ENCODE results near the gene ZNF778. TPM values are rescaled to one million over a fixed set of nuclear protein-coding genes. Genes with fewer than 3 reads are reported as not detected.
"Not testable (repeated sequence)": the region's sequence is repeated elsewhere in the genome, so short reads cannot be mapped to it uniquely, and the experiment has no call there.

ZNF778 gene
- total RNA-seq, 1 donor from 2014 or later, result 10.5 TPM

DNA sequence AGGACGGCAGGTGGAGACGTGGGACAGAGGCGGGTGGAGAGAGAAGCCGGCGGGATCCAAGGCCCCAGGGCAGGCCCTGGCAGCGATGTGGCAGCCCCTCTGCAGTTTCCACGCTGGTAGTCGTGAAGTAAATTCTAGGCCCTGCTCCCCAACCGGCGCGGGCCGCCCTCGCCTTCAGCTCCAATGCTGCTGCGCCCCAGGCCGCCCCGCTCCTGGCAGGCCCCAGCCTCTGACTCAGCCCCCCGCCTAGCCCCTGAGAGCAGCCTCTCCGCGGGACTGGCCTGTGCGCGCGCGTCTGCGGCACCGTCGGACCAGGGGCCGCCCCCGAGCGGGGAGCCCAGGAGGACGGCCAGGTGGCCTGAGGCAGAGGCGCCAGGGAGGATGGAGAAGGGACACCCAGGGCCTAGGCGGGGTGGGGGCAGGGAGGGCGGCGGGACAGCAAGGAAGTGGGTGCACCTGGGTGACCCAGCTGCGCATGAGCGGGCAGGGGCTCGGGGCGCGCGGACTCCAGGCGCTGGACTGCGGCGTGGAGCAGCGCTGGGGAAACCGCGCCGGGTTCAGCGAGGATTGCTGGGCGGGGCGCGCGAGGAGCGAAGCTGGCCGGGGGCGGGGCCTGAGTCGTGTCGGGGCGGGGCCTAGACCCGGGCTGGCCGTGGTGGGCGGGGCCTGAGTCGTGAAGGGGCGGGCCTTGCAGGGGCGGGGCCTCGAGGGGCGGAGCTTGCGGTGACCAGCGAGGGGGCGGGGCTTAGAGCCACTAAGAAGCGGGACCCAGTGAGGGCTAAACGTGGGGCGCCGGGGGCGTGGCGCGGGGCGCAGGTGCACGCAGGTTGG, 29.6 kb downstream of the ZNF778 start:
- intact Hi-C loops (cut with micrococcal nuclease), result loop anchor here (1.0 to 10.0 kb wide), 9 partner anchors 10 to 1292 kb away; partner anchors contain the start of genes ACSF3, BANP, CDH15 and RPL13

DNA sequence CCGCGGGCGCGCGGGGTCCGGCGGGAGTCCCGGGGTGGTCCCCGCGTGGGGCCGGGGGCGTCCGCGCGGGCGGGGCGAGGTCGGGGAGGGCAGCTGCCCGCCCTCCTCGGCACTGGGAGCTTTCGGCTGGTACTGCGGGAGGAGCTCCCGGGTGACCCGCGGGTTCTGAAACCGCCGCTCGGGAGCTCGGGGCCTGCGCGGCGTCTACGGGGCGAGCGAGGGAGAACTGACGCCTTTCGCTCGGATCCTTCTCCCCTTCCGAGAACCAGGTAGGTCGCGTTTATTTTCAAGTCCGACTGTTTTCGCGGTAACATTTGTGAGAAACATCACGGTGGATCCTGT, 30.2 kb downstream of the ZNF778 start:
- intact Hi-C loops (cut with micrococcal nuclease), result loop anchor here (1.0 to 10.0 kb wide), 9 partner anchors 10 to 1293 kb away; partner anchors contain the start of genes ACSF3, BANP, CDH15 and RPL13

DNA sequence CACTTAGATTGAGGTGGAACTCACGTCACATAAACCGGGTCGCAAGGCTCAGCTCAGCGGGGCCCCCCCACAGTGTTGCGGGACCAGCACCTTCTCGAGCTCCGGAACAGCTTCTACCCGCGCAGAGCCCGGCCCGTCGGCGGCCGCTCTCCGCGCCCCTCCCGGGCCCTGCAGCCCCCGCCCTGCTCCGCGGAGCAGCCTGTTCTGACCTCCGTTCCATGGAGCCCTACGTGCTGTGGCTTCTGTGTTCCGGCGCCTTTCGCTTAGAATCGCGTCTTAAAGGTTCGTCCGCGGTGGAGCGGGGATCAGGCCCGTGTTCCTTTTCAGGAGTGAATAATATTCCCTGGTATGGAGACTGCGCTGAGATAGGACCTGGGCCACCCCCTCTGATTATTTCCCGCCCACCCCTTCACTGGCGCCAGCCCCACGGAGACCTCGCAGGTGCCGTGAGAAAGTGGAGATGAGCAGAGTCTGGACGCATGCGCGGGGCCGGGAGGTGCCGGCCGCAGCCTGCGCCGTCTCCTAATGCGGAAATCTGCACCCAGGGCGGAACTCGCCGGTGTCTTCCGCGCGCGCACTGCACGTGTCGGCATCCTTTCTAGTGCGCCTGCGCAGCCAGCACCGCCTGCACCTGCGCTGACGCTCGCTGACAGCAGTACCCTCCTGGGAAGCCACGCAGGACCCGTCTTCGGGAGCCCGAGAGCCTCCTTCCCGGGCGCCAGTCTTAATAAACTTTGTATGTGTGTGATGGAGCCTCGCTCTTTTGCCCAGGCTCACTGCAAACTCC, 30.9 kb downstream of the ZNF778 start:
- intact Hi-C loops (cut with micrococcal nuclease), result loop anchor here (5.0 to 10.0 kb wide), 3 partner anchors 154 to 1294 kb away; partner anchors contain the start of genes ACSF3, BANP and SPATA2L

DNA sequence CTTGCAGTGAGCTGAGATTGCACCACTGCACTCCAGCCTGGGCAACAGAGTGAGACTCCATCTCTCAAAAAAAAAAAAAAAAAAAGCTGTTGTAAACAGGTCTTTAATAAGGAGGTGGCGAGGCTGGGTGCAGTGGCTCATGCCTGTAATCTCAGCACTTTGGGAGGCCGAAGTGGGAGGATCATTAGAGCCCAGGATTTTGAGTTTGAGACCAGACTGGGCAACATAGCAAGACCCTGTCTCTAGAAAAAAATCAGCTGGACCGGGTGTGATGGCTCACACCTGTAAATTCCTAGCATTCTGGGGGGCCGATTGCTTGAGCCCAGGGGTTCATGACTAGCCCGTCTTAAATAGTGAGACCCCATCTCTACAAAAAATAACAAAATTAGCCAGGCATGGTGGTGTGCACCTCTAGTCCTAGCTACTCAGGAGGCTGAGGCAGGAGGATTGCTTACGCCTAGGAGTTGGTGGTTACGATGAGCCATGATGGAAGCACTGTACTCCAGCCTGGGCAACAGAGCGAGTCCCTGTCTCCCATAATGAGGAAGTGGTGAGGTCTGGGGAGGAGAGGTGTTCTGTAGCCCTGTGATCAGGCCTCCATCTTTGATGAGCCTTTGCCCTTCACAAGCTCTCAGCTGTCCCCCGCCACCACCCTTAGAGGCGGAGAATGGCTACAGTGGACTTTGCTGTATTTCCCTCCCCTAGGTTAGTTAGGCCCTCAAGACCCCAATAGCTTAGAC, 36.2 kb downstream of the ZNF778 start:
- intact Hi-C loops (cut with micrococcal nuclease), result no loop called here

DNA sequence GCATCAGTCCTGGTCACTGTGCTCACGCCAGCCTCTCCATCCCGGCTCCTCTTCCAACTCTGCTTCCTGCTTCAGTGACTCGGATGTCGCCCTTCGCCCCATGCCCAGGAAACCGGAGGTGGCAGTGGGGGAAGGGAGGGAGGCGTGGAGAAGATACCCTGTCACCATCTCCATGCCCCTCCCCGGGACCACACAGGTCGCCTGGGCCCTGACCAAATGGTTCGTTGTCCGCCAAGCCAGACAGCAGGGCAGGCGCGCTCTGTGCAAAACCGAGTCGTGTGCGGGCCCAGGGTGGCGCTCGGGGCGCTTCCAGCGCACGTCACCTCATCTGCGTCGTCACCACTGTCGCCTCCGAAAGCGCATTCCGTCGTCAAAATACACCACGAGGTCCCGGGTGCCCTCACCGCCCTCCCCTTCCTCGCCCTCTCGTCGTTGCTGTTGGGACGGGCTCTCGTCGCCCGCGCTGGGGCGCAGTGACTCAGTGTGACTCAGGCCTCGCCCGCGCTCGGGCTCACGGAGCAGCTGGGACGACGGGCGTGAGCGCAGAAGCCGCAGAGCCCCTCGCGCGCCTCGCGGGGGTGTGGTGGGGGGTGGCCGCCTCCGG, 39.2 kb downstream of the ZNF778 start:
- intact Hi-C loops (cut with micrococcal nuclease), result loop anchor here (1.0 kb wide), 1 partner anchor 9 kb away; no protein-coding TSS in a partner anchor

DNA sequence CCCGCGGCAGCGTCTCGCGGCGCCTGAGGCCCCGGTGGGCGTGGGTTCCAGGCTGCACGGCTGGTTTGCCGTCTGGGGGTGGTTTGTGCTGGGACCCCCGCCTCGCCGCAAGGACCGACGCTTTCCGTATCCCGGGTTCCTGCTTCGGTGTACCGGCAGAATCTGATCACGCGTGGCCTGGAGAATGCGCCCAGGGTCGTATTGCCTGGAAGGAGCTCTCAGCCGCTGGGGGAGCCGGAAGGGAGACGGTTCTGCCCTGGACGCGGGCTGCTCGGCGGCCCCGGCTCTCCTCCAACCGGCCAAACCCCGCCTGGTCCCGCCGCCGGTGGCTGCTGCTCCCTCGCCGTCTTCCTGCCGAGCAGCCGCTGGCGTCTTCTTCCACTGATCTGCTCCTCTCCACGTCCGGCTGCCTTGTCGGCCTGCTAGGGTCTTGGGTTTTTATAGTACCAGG, 39.8 kb downstream of the ZNF778 start:
- intact Hi-C loops (cut with micrococcal nuclease), result loop anchor here (1.0 kb wide), 1 partner anchor 10 kb away; no protein-coding TSS in a partner anchor

DNA sequence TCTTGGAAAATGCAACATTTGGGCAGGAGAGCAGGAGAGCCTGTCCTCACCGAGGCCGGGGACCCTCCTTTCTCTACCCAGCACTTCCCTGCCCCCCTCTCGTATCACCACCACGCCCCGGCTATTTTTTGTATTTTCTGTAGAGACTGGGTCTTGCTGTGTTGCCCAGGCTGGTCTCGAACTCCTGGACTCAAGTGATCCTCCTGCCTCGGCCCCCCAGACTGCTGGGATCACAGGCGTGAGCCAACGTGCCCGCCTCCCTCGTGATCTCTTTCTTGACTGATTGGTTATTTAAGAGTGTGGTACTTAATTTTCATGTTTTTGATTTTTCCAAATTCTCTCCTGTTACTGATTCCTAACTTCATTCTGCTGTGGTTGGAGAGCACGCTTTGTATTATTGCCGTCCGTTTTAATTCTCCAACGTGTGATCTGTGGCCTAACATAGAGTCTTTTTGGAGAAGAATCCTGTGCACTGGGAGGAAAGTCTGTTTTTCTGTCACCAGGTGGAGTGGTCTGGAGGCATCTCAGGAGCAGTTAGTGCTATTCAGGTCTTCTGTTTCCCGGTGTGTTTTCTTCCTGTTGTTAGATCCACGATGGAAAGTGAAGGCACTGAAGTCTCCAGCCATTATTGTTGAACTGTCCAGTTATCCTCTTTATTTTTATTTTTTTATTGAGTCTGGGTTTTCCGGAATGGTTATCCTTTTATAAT, 40.4 kb downstream of the ZNF778 start:
- intact Hi-C loops (cut with micrococcal nuclease), result loop anchor here (1.0 kb wide), 1 partner anchor 11 kb away; no protein-coding TSS in a partner anchor

DNA sequence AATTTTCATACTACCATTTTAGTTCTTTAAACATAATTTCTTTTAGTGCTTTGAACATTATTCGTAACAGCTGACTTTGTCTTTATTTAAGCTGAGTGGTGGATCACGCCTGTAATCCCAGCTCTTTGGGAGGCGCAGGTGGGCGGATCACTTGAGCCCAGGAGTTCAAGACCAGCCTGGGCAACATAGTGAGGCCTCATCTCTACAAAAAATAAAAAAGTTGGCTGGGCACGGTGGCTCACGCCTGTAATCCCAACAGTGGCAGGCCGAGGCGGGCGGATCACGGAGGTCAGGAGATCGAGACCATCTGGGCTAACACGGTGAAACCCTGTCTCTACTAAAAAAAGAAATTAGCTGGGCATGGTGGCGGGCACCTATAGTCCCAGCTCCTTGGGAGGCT, 42.4 kb downstream of the ZNF778 start:
- intact Hi-C loops (cut with micrococcal nuclease), result not testable (repeated sequence)

DNA sequence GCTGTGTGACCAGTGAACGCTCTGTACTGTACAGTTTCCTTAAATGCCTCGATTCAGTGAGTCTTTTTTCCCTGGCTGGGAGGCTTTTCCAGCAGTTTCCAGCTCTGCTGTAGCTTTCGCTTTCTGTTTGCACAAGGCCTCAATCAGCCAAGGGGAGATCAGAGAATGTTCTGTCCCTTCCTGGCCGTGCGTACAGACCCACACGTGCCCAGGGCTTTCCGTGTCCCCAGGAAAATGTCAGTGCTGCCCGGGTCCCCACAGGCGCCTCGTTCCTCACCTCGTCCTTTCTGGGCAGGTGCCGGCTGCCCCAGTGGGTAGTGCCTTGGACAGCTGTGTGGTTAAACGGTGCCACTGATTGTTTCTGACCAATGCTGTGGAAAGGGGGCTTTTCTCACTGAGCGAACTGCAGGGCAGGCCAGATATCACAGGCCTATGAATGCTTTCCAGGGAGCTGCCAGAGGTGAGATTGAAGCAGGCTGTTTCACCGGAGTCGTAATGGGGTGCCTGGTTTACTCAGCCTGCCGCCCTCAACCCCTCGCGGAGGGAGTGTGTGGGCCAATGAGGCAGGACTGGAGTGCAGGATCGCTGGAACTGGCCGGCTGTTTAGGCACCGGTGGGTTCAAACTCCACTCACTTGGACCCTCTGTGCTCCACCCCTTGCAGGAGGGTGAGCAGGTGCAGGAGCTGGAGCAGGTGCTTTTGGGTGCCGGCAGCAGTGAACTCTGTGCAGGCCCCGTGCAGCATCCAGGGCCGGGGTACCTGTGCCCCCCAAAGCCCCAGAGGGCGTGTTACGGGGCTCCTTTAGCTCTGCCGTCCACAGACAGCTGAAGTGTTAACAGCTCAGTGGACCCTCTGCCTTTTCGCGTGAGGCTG, 44.4 kb downstream of the ZNF778 start:
- intact Hi-C loops (cut with micrococcal nuclease), result no loop called here

DNA sequence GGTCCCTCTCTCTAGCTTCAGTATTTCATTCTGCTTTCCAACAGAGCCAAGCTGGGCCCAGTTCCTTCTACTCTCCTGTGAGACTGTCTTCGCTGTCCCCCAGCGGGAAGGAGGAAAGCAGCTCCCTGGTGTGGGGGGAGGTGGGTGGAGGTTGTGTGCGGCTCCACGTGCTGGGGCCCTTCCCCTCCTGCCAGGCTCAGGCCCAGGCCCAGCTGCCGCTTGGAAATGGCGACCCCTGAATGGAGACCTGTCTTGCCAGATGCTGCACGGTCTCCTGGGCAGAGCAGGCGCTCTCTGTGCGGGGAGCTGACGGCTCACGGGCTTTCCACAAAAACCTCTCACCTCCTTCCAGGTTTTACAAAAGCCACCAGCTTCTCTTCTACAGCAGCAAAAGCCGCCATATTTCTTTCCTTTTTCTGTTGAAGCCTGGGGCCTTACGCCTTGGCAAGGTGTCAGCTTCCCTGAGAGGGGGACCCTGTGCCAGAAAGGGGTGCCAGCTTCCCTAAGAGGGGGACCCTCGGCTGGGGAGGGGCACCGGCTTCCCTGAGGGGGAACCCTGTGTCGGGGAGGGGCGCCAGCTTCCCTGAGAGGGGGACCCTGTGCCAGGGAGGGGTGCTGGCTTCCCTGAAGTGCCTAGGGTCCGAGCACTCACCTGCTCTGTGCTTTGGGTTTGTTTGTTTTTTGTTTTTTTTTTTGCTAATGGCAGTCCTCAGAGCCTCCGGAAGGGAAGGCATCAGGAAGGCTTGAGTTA, 47.5 kb downstream of the ZNF778 start:
- intact Hi-C loops (cut with micrococcal nuclease), result no loop called here

DNA sequence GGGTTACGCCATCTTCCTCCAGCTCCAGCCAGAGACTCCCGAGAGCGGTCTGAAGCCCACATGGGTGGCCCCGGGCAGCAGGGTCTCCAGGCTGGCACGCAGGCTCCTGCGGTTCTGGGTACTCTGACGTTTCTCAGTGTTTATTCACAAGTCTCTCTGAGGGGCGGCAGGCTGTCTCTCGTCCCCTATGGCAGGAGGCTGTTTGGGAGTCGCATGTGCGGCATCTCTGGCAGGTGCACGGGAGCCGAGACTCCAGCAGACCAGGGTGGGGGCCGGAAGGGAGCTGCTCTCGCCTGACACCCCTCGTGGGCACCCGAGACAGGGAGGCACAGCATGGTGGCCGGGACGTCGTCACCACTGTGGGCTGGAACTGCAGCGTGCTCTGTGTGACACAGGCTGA, 48.1 kb downstream of the ZNF778 start:
- intact Hi-C loops (cut with micrococcal nuclease), result no loop called here

DNA sequence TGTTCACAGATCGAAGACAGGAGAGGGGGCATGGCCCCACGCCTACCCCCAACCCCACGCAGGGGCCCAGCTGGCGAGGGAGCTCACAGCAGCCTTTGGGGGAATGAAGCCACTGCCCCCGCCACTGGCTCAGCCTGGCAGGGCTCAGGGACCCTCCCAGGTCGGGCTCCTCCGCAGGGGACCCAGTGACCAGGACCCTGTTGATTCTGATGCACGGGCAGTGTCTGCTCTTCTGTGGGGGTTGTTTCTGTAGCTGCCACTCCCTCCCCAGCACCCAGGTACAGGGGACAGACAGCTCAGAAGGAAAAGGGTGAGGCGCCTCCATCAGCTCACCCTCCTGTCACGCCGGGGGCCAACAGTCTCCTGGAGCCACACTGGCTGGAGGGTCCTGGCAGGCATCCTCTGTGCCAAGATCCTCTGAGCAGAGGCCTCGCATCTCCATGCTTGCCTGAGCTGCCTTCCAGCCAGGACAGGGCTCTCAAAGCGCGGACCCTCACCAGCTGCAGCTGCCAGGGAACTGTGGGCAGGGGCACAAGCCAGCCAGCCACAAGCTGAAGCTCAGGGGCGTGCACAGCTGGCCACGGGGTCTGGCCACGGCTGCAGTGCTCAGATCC, 49.1 kb downstream of the ZNF778 start:
- intact Hi-C loops (cut with micrococcal nuclease), result no loop called here

DNA sequence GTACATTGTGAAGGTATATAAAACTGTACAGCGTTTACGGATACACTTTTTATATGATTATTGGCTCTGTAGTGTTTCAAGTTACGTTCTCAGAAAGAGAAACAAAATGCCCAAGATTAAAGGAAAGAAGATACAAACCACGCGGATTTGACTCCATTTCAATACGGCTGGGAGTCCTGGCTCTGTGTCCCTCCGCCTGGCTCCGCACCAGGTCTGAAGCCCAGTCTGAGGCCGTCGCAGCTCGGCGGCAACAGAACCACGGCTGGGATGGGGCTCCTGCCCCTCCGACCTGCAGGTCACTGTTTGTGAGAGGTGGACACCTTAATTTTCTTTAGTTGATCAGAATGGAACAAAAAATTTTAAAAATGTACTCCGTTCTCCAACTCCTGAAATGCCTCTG, 50.2 kb downstream of the ZNF778 start:
- intact Hi-C loops (cut with micrococcal nuclease), result not testable (repeated sequence)

DNA sequence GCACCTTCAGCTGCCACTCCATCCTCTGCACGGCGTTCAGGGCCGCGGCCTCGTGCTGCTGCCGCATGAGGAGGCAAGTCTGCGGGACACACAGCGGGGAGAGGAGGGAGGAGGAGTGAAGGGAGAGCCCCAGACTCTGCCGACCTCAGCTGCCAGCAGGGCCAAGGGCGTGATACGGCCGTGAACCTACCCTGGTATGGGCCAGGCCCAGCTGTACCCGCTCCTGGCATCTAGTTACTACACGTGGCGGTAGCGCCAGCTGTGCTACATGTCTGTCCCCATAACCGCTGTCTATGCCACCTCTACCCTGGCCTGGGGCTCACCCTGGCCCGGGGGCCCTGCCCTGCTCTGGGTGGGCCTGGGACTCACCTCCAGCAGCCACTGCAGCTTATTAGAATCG, 51.1 kb downstream of the ZNF778 start:
- intact Hi-C loops (cut with micrococcal nuclease), result no loop called here

DNA sequence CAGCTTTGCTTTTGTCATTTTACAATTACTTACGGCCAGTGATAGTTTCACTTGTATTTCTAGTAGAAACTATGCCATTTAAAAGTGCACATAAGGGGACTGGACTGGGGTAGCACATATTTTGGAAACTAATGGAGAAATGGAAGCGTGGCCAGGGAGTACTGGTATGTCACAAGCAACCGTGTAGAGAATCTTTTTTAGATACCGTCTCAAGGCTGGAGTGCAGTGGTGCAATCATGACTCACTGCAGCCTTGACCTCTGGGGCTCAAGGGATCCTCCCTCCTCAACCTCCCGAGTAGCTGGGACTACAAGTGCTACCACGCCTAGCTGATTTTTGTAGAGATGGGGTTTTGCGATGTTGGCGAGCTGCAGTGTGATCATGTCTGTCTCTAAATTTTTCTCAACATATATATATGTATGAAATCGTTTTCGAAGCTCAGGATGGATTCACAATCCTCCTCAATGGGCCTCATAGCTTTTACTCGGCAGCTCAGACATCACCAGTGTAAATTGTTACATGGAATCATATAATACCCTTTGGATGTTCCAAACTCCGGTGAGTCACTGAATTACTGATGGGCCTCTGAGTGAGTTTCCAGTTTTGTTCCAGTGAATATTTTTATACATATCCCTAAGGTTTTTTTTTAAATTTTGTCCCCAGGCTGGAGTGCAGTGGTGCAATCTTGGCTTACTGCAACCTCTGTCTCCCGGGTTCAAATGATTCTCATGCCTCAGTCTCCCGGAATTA, 51.7 kb downstream of the ZNF778 start:
- intact Hi-C loops (cut with micrococcal nuclease), result no loop called here

DNA sequence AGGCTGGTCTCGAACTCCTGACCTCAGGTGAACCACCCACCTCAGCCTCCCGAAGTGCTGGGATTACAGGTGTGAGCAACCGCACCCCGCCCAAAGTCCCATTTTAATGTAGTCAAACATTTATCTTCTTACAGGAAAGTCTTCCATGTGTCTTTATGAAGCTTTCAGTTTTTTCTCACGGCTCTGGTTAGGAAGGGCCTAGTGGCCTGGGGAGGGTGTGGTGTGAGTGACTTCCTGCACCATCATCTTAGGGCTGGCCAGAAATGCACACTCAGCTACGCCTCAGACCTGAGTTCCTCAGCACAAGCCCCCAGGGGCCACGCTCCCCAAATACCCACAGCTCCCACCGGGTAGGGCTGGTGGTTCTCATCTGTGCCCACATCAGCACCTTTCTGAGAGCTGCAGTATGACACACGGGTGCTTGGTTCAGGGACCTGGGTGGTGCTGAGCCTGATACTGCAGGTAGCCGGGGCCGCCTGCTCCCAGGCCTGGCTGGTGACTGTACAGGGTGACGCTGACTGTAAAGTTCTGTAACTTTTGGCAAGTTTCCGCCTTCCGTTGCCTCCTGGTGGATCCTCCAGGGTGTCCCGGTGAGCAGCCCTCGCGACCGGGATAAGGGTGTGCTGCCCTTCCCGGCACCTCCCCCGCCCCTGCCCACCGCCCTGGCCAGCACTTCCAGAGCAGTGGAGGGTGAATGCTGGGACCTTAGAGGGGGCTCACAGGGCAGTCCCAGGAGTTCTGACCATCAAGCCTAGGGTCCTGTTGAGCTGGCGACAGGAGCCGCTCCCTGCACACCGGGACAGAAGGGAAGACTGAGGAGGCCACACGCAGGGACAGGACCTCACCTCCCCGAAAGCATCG, 52.5 kb downstream of the ZNF778 start:
- intact Hi-C loops (cut with micrococcal nuclease), result no loop called here

Data from T-helper 1 cell treated with Interleukin-12 subunit alpha and Interleukin-12 subunit beta and Interleukin-4 antibody, amounts not matched to agents 30 ng/mL and 1 ng/mL, for 36 hours (primary cell).